Stimulated activated CD8-positive, alpha-beta memory T cell treated with anti-CD3 and anti-CD28 coated beads, Interleukin-4, amount 100 ng/mL, for 1 hour (primary cell): ENCODE results near the gene TP53I11.

Experiments
- DNase-seq, 2 donors: peaks; one replicate each; pipeline ENCODE4 v3.0.0-alpha.2; 2020; ENCODE audit warnings: low read depth in 2 of 2, low spot score in 1 of 2

Gene TP53I11

DNA sequence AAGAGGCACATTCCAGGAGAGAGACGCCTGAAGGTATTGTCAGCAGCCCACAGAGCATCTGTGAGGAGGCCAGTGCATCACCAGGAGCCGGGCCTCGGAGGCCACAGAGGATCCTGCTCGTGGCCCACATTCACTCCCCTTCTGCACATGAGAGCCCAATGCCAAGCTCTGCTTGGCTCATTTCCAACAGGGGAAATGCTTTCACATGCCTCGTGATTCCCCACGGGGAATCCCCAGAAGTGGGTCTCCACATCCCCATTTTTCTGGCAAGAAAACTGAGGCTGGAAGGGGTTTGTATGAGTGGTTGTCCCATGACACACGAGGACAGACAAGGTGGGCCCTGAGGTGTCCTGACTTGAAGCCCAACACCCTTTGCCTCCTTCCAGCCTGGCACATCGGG lies 34.4 kb downstream of the TP53I11 start:
- no peak for DNase-seq

DNA sequence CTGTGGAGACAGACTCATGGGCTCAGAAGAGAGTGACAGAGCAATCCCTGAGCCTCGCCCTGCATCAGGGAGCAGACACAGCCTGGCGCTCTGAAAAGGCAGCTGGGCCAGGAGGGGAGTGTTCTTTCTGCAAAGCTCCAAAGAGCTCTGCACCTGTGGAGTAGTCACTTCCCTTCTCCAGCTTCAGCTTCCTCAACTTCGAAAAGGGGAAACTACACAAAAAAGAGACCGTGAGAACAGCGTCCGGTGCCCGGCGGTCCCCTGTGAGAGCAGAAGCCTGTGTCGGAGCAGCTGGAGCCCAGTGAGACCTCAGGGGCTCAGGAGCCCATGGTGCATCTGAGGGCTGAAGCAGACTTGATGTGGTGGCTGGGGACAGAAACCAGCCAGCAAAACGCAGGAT lies 35.1 kb downstream of the TP53I11 start:
- DNase-seq = no peak

DNA sequence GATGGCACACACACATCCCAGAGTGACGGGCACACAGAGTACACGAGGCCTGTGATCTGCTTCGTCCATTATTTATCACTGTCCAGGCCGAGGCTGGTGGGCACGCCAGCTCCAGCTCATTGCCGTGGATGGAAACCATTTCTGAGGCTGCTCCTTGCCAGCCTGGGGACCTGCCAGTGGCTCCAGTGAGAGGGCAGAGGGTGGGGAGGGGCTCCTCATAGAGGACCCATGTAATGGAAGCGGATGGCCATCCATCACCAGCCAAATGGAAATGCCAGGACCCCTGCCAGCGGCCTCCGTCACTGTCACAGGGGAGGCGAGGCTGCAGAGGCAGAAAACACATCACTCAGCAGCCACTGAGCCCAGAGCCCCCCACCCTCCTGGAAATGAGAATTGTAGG lies 35.7 kb downstream of the TP53I11 start:
- DNase-seq = no peak

DNA sequence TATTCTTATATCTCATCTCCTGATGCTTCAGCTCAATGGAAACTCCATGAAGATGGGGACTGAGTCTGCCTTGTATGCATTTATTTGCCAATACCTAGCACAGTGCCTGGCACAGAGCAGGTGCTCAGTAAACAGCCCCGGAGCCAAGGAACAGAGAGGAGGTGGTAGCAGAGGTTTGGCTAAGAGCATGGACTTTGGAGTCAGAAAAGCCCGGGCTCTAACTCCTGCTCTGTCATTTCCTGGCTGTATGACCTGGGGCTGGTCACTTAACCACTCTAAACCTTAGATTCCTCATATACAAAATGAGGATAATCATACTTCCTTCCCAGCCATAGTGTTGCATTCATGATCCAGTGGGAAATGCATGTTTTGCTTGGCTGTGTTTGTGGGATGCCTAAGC lies 36.6 kb downstream of the TP53I11 start:
- no peak for DNase-seq

DNA sequence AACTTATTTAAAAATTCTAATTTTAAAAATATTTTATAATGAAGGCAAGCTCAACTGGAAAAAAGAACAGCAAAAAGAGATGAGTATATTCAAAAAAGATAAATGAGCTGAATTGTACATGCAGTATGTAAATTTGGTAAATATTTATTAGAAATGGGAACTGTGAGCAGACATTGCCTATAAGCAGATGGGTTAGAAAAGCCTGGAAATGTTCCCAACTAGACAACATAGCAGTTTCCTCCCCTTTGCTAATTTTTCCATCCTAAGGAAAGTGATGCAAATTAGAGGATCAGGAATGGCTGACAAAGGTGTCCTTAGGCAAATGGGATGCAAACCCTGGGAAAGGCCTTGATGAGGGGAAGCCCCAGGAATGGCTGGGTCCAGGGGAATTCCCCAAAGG lies 37.2 kb downstream of the TP53I11 start:
- no peak for DNase-seq

DNA sequence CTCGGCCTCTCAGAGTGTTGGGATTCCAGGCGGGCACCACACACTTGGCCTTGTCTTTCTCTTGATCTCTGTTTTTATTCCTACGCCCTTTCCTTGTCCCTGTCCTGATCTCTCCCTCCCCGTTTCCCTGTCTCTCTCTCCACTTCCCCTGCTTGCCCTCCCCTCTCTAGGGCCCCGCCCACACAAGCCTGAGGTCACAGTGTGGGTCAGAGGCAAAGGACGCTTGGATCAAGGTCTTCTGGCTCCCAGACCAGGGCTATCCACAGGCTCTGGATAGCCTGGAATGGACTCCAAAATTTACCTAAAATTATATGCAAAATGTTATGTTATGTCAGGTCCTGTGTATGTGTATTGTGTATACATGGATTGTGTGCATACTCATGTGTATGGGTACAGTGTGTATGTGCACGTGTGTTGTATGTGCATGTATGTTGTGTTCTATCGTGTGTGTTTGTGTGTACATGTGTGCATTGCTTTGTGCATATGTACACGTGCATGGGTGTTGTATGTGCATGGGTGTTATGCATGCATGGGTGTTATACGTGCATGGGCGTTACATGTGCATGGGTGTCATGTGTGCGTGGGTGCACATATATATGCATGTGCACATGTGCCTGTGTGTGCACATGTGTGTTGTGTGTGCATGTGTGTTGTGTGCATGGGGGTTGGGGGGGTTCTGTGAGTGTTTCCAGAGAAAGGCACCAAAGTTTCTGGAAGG lies 38.3 kb downstream of the TP53I11 start:
- no peak for DNase-seq

DNA sequence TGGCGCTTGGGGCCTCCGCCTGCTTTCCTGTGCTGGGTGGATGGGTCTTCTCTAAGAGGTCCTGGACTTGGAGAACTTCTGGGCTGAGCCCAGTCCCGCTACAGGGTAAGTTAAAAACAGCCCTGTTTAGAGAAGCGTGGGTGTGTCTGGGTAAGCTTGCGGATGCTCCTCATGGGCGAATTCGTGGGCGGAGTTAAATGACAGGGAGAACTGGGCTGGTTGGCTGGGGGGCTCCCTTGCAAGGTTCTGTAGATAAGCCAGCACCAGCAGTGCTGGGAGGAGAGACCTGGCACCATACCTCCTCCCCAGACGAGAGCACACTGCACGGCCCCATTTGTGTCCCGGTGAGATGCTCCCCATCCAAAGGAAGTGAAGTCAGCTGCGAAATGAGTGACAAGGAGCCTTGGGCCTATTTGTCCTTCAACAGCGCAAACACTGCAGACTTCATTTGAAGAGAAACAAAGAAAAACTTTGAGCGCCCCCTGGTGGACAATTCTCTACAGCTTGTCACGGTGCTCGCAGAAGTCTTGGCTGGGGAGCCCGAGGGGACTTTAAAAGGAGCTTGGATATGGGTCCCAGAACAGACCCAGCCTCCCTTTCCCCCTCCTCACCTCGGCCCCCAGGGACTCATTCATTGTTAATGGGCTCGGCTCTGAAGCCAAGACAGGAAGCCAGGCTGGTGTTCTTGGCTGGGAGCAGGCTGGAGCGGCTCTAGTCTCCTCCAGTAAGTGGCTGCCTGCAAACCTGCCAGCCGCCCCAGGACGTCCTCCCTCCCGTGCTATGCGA lies 39.5 kb downstream of the TP53I11 start:
- peak; percentile 72 to 90 for DNase-seq

DNA sequence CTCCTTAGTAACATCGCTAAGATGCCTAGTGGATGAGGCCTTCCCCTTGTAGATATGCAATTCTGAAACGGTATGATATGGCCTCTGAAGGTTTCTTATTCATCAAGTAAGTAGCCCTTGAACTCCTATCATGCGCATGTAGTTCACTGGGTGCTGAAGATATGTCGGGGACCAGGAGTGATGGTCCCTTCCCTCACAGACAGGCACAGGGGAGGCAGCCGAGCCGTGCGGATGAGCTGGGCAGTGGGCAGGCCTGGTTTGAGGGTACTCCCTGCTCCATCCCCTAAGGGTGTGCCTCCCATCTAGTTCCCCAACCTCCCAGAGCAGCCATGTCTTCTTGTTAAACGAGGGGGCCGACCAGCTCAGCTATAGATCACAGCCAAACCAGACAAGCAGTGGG lies 40.1 kb downstream of the TP53I11 start:
- no peak for DNase-seq

DNA sequence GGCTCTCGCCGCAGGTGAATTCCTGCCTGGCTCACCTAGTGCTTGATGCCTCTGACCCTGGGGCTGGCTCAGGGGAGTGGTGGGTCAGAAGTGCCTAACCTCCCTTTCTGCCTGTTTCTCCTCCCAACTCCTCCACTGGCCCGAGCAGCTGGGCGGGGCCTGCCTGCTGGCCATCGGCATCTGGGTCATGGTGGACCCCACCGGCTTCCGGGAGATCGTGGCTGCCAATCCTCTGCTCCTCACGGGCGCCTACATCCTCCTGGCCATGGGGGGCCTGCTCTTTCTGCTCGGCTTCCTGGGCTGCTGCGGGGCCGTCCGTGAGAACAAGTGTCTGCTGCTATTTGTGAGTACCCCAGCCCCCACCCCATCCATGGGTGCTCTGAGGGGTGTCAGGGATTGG lies 41.1 kb downstream of the TP53I11 start:
- DNase-seq = no peak

DNA sequence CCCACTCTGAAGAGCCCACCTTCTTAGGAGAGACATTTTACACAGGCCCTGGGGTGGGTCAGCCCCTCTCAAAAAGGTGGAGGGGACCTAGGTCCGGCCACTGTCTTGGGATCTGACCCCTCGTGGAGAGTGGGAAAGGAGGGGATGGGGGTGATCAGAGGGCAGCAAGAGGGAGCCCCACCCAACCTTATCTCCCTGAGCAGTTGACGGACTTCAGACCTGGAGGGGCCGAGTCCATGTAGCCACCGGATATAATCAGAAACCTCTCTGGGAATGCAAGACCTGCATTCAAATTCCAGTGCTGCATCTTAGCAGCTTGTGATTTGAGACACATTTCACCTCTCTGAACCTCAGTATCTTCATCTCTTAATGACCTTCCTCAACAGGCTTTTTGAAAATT lies 44.0 kb downstream of the TP53I11 start:
- no peak for DNase-seq

DNA sequence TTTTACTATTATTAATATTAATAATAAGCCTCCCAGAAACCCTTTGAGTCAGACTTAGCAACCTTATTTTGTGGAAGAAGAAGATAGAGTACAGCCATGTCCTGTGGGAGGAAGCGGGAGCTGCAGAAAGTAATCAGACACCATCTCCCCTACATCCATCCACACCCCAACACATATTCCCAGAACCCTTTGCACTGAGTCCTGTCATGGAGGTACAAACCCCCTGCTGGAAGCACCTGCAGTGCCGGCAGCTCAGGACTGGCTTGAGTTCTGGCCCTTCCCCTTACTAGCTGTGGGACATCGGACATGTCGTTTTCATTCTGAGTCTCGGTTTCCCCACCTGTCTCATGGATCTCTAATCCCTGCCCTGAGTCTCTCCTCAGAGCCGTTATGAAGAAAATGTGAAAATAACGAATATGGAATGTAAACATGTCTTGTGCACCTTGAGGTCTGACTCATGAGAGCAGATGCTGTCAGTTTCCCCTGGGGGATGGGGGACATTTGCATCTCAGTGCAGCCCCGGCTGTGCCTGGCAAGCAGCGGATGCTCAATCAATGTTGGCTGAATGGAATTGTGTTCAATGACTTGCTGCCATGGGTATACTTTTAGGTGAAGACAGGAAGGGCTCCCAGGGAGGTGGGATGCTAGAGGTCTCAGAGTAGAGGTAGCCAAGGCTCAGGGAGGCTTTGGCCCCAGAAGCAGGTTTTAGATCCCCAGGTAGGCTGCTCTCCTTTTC lies 45.4 kb downstream of the TP53I11 start:
- DNase-seq = no peak

DNA sequence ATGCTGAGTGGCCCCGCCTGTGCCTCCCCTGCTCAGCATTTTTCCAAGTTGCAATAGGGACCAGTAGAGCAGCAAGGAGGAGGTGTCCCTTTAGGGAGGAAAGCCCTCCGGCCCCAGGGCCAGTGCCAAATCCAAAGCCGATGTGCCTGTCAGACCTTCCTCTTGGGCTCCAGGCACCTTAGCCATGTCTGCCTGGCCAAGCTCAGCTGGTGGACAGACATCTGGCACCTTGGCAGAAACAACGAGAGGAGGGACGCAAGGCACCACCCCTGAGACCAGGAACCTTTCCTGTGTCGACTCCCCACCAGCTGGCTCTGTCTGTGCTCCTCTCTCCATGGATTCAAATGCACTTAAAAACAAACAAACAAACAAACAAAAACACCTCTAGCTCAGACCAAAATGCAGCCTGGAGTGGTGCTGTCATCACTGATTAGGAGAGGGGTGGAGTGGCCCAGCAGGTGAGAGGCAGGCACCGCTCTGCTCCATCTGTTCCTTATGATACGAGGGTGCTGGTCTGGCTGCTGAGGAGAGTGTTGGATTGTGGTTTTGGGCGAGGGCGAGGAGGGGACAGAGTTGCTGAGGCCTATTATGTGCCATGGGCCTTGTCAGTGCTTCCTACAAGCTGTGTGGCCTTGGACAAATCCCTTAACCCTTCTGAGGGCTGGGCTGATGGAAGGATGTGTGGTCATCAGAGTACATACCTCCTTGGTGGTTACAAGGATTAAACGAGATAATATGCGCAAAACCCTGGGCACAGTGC lies 46.2 kb downstream of the TP53I11 start:
- DNase-seq = no peak

DNA sequence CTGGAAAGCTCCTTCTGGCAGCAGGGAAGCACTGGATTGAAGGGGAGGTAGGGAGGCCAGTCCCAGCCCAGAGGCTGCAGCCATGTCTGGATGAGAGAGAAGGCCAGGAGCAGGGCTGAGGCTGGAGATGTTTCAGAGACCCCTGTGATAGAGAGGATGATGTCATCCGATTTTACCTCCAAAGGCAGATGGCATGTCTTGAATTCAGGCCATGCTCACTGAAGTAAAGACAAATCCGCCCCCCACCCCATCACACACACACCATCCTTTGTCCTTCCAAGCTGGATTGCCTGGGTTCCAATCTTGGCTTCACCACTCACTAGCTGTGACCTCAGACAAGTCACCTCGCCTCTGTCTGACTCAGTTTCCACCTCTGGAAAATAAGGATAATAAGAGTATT lies 47.2 kb downstream of the TP53I11 start:
- no peak for DNase-seq

DNA sequence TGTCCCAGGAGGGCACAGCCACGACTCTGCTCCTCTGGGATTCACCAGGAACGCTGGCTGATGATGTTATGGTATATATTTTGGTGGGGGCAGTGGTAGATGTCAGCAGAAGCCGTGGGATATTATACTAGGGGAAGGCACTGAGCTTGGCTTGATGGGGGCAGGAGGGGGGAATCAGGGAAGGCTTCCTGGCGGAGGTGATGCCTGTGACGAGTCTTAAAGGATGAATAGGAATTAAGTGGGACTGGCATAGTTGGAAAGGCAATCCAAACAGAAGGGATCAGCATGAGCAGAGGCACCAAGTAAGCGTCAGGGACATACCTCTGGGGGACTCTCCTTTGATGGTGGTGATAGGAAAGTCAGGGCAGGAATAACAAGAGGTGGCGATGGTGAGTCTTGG lies 47.6 kb downstream of the TP53I11 start:
- DNase-seq = no peak

DNA sequence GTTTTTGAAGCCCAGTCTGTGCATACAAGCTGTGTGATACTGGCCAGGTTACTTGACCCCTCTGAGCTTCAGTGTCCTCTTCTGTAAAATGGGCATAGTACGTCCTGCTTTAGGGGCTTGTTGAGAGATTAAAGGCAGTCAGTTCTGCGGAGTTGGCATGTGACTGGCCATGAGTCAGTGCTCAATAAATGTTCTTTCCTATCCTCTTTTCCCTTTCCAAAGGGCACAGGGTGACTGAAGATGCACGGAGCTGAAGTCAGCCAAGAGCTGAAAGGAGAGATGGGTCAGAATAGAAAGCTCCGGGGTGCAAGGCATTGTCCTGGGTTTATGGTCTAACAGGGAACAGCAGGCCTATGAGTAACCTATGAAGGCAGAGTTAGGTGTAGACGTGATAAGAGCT lies 48.9 kb downstream of the TP53I11 start:
- no peak for DNase-seq

DNA sequence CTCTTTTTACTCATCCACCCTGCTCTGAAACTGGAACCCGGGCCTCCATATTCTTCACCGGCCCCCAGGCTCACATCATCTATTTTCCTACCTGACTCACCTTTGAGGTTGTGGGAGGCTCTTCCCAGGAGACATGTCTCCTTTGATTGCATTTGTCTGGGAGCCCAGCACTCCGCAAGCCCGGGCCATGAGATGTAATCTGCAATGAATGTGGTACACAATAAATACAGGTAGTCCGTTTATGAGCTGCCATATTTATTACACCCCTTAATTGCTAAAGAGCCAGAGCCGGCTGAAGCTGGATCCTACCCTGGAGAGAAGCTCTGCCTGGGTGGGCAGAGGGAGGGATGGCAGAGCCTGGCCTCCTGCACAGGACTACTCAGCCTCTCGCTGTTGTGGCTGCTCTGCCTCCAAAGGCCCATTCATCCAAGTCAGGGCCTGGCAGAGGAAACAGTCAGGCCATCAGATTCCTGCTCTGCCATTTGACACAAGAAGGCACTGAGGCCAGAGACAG lies 49.5 kb downstream of the TP53I11 start:
- DNase-seq = no peak

DNA sequence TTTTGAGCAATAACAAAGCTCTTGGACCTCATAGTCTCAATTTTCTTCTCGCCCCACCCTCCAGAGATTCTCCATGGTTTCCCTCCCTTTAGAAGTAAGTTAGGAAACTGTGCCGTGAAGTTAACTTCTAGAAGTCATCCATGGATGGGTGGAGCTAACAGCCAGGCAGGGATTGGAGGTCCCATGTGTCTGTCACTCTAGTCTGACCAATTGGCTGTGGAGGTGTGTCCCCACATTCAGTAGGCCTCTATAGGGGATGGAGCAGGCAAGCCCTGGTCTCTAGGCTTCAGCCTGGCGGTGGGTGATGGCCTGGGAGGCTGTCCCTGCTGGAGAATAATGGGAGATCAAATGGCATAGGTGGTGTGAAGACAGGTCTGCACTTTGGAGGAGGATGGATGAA lies 50.7 kb downstream of the TP53I11 start:
- DNase-seq = no peak

DNA sequence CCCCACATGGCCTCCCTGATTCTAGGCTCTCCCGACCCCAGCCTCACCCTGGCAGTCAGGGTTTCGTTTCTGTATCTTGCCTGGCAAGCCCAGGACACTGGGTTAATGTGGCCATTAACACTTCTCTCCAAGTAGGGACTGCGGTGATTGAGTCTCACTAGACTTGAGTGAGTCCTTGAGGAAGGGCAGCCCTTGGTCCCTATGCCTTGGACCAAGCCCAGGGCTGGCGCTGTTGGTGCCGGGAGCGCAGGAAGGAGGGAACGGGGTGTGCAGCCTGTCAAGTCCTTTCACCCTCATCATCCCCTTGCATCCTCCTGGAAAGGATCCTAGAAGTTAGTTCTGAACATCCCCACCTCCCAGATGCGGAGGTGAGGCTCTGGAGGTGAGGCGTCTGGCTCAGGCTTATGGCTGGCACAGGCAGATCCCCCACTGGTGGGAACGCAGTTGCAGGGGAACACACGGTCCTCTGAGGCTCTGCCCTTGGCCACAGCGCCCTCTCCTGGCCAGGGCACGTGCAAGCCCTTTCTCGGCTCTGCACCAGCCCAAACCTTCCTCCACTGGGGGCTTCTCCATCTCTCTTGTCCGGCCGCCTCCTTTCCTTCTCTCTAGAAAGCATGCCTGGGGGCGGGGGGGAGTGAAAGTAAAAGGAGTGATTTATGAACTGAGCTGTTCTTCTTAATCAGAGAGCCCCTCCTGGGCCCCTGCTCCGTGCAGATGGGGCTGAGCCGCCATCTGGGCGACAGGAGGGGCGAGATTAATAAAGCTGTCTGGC lies 56.7 kb downstream of the TP53I11 start:
- DNase-seq = peak; percentile 6 to 41

DNA sequence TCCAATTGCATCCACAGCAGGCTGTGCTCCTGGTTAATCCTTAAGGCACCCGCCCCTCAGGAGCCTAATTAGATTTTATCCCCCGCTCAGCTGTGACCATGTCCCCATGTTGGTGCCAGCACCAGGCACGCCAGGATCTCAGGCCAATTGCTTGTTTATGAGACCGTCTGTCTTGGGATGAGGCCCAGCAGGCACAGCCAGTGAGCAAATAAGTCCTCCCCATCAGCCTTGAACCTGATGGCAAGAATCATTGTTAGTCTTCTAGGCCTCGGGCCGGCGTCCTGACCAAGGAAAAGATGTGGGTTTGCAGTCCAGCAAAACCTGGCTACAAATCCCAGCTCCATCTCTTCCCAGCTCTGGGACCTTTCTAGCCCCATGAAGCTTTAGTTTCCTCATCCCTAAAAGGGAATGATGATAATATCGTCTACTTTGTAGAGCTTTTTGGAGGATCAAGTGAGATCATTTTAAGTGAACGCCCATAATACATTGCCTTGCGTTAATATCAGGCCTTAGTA lies 57.3 kb downstream of the TP53I11 start:
- no peak for DNase-seq

DNA sequence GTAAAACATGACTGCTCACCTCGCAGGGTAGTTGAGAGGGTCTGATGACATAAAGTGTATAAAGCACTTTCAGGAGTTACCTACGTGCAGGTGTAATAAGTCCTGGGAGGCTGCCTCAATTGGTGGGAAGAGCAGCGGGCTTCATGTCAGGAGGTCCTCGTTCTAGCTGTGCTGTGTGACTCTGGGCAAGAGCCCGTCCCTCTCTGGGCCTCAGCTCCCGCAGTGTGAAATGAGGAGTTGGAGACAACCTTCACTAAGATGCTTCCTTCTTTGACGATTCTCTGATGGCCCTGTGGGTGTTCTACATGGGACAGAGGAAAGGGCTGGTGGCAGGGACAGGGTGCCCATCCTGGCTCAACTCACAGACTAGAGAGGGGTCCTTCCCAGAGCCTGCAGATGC lies 57.8 kb downstream of the TP53I11 start:
- DNase-seq = no peak
